Smooth muscle cell (in vitro differentiated cells): ENCODE results near the gene PTH2R. TPM values are rescaled to one million over a fixed set of nuclear protein-coding genes. Genes with fewer than 3 reads are reported as not detected.
"Not testable (repeated sequence)": the region's sequence is repeated elsewhere in the genome, so short reads cannot be mapped to it uniquely, and the experiment has no call there.

ENCODE experiments used
- DNase-seq: peaks from one replicate; lab custom pipeline; 2025; ENCODE audit not compliant: unreplicated experiment; lab: John Stamatoyannopoulos, UW
- H2AFZ ChIP-seq: fragments of 200-600 bp; sonication (generic); 2 replicates; pipeline ENCODE4 v1.6.0; 2016; ENCODE audit warnings: antibody characterized with exemption, low read depth, mild to moderate bottlenecking
- H3F3A ChIP-seq: fragments of 200-600 bp; sonication (generic); 2 replicates; pipeline ENCODE4 v1.6.0; 2017; ENCODE audit warnings: antibody characterized with exemption, low read depth
- H3K27ac ChIP-seq: fragments of 200-600 bp; sonication (generic); 2 replicates; pipeline ENCODE4 v1.5.1; 2016; ENCODE audit warnings: low read depth, mild to moderate bottlenecking
- H3K27me3 ChIP-seq: fragments of 200-600 bp; sonication (generic); 2 replicates; pipeline ENCODE4 v1.6.1; 2016; ENCODE audit warnings: low read depth, mild to moderate bottlenecking
- H3K36me3 ChIP-seq: fragments of 200-600 bp; sonication (generic); 2 replicates; pipeline ENCODE4 v1.5.1; 2016; ENCODE audit warnings: low read depth
- H3K4me1 ChIP-seq: fragments of 200-600 bp; sonication (generic); 2 replicates; pipeline ENCODE4 v1.5.1; 2016; ENCODE audit warnings: low read depth
- H3K4me2 ChIP-seq: fragments of 200-600 bp; sonication (generic); 2 replicates; pipeline ENCODE4 v1.6.0; 2016; ENCODE audit warnings: mild to moderate bottlenecking
- H3K4me3 ChIP-seq: fragments of 200-600 bp; sonication (generic); 2 replicates; pipeline ENCODE4 v1.5.1; 2016; ENCODE audit warnings: mild to moderate bottlenecking
- H3K79me2 ChIP-seq: fragments of 200-600 bp; sonication (generic); 2 replicates; pipeline ENCODE4 v1.6.0; 2016; ENCODE audit warnings: low read depth, mild to moderate bottlenecking
- H3K9ac ChIP-seq: fragments of 200-600 bp; sonication (generic); 2 replicates; pipeline ENCODE4 v1.6.0; 2016; ENCODE audit warnings: low read depth
- H3K9me3 ChIP-seq: fragments of 200-600 bp; sonication (generic); replicated peaks from 2 replicates; pipeline ENCODE4 v1.5.1; 2016; ENCODE audit warnings: low read depth
- H4K20me1 ChIP-seq: fragments of 200-600 bp; sonication (generic); 2 replicates; pipeline ENCODE4 v1.6.0; 2016; ENCODE audit warnings: low read depth
- WGBS: methylation state at CpG from one replicate; pipeline ENCODE4 v1.1.7; 2016; ENCODE audit warnings: low lambda C conversion rate; 5-methylcytosine and 5-hydroxymethylcytosine counted together
- polyA plus RNA-seq: library from polyadenylated mRNA; unstranded; fragments of >200 nt; fragmentation: Nextera tagmentation; extraction: Ambion mirVana; gene quantifications from 2 replicates; pipeline ENCODE4 v1.2.1, GENCODE V29; 2016
- total RNA-seq: library from RNA; depleted of rRNA; stranded (reverse); fragments of >200 nt; gene quantifications from 2 replicates; pipeline ENCODE4 v1.2.3, GENCODE V29; 2014
- TF ChIP-seq, protein P1 (sequence below): fragments of 200-600 bp; sonication (generic); IDR thresholded peaks from 2 replicates; pipeline ENCODE4 v1.5.1; 2017; ENCODE audit warnings: borderline replicate concordance, mild to moderate bottlenecking, antibody characterized with exemption; ENCODE audit not compliant: insufficient read depth, poor library complexity, severe bottlenecking

The PTH2R gene
- total and polyA plus RNA-seq, 2 experiments from 2014 or later: not detected

DNA sequence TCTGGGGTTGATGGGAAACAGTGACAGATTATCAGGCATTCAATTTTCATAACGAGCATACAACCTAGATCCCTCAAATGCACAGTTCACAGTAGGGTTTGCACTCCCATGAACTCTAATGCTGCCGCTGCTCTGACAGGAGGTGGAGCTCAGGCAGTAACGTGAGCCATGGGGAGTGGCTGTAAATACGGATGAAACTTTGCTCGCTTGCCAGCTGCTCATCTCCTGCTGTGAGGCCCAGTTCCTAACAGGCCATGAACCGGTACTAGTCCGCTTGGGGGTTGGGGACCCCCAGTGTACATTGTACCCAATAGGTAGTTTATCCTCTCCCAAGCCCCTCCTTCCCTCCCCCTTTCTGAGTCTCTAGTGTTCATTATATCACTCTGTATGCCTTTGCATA is 94.6 kb downstream of the PTH2R start:
- Histone ChIP-seq H2AFZ (peak overlapping the region; percentile 90), H3K4me1 (peaks cover 1% of the 10 kb centered on the region), H3K36me3 (no peaks in the 10 kb centered on the region), H3K9ac (no peak overlapping the region), H3K79me2 (no peaks in the 10 kb centered on the region), H3K4me2 (peak overlapping the region; percentile 61), H3F3A (no peaks in the 10 kb centered on the region), H3K27ac (no peak overlapping the region), H3K9me3 (no peaks in the 10 kb centered on the region), H3K27me3 (no peaks in the 10 kb centered on the region), H3K4me3 (peak overlapping the region; percentile 13), H4K20me1 (no peaks in the 10 kb centered on the region)
- WGBS: 27% methylated on average over 7 of the region's 7 CpGs
- DNase-seq: no peak
- TF ChIP-seq, protein P1, sequence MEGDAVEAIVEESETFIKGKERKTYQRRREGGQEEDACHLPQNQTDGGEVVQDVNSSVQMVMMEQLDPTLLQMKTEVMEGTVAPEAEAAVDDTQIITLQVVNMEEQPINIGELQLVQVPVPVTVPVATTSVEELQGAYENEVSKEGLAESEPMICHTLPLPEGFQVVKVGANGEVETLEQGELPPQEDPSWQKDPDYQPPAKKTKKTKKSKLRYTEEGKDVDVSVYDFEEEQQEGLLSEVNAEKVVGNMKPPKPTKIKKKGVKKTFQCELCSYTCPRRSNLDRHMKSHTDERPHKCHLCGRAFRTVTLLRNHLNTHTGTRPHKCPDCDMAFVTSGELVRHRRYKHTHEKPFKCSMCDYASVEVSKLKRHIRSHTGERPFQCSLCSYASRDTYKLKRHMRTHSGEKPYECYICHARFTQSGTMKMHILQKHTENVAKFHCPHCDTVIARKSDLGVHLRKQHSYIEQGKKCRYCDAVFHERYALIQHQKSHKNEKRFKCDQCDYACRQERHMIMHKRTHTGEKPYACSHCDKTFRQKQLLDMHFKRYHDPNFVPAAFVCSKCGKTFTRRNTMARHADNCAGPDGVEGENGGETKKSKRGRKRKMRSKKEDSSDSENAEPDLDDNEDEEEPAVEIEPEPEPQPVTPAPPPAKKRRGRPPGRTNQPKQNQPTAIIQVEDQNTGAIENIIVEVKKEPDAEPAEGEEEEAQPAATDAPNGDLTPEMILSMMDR: no peak

DNA sequence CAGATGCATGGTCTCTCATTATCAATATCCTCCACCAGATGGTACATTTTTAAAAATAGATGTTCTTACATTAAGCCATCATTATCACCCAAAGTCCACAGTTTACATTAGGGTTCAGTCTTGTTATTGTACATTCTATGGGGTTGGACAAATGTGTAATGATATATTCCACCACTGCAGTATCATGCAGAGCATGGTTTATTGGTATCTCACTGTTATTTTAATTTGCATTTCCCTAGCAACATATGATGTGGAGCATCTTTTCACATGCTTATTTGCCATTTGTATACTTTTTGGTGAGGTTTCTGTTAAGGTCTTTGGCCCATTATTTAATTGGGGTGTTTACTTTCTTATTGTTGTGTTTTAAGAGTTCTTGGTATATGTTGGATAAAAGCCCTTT is 95.7 kb downstream of the PTH2R start:
- TF ChIP-seq, protein P1: no peak
- no peaks in the 10 kb centered on the region for H3K27me3 ChIP-seq
- no peak overlapping the region for H3K4me2 ChIP-seq
- H3K36me3 ChIP-seq: no peaks in the 10 kb centered on the region
- no peak for DNase-seq
- no peak overlapping the region for H3K27ac ChIP-seq
- no peaks in the 10 kb centered on the region for H3F3A ChIP-seq
- H3K4me1 ChIP-seq: no peaks in the 10 kb centered on the region
- H3K79me2 ChIP-seq: no peaks in the 10 kb centered on the region
- no peaks in the 10 kb centered on the region for H3K9me3 ChIP-seq
- no peaks in the 10 kb centered on the region for H4K20me1 ChIP-seq
- no peak overlapping the region for H2AFZ ChIP-seq
- no peak overlapping the region for H3K4me3 ChIP-seq
- H3K9ac ChIP-seq: no peak overlapping the region

DNA sequence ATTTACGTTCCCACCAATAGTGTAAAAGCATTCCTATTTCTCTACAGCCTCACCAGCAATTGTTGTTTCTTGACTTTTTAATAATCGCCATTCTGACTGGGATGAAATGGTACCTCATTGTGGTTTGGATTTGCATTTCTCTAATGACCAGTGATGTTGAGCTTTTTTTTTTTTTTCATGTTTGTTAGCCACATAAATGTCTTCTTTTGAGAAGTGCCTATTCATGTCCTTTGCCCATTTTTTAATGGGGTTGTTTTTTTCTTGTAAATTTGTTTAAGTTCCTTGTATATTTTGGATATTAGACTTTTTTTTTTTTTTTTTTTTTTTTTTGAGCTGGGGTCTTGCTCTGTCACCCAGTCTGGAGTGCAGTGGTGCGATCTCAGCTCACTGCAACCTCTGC is 98.8 kb downstream of the PTH2R start:
- not testable (repeated sequence) for H3K4me1 ChIP-seq, H3K4me3 ChIP-seq, H3K4me2 ChIP-seq, H3K9ac ChIP-seq, H3K9me3 ChIP-seq, H3K36me3 ChIP-seq, H3K27ac ChIP-seq, H3F3A ChIP-seq, H3K27me3 ChIP-seq, H2AFZ ChIP-seq, H3K79me2 ChIP-seq, DNase-seq, H4K20me1 ChIP-seq
- WGBS: 95% methylated on average over 3 of the region's 3 CpGs

DNA sequence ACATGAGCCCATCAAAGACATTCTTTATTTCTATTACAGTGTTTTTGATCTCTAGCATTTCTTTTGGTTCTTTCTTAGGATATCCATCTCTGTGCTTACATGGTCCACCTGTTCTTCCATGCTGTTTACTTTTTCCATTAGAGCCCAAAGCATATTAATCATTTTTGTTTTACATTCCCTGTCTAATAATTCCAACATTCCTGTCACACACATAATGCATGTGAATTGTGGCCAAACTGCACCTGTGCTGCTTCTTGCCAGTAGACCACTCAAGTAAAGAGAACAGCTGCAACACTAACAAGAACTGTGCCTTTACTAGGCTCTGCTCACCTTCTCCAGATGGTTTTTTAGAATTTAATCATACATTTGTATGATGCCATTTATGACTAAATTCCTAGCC is 103.0 kb downstream of the PTH2R start:
- Histone ChIP-seq H3K27me3 (no peaks in the 10 kb centered on the region), H3K4me1 (no peaks in the 10 kb centered on the region), H3K4me2 (no peak overlapping the region), H2AFZ (no peak overlapping the region), H3K79me2 (no peaks in the 10 kb centered on the region), H3K9me3 (no peaks in the 10 kb centered on the region), H3K4me3 (no peak overlapping the region), H3K36me3 (no peaks in the 10 kb centered on the region), H3K9ac (no peak overlapping the region), H4K20me1 (no peaks in the 10 kb centered on the region), H3F3A (no peaks in the 10 kb centered on the region), H3K27ac (no peak overlapping the region)
- no peak for DNase-seq
- TF ChIP-seq, protein P1: no peak
